K562 (cell line): ENCODE results near the gene RITA1. TPM values are rescaled to one million over a fixed set of nuclear protein-coding genes. Genes with fewer than 3 reads are reported as not detected.

Experiments
- ATAC-seq: fragments of 200-7000 bp; cut with Tn5 transposase; 3 replicates; pipeline ENCODE4 v1.9.1; 2020; ENCODE audit warnings: moderate library complexity
- BruUV-seq: library from RNA; stranded (reverse); fragments of 400-500 nt; replicated peaks from 2 replicates; lab custom pipeline; 2021; lab: Mats Ljungman, UMichigan
- CTCF ChIA-PET: fragments of 300-600 bp; formaldehyde crosslinking; extraction: SDS; loops from one replicate; lab custom pipeline; 2021; ENCODE audit warnings: low intra/inter-chr PET ratio; lab: Yijun Ruan, JAX
- POLR2A ChIA-PET: fragments of 300-600, 350-650 bp; sonication (Branson Sonifier 250); formaldehyde crosslinking; extraction: SDS; loops from one replicate; lab custom pipeline; 2021; ENCODE audit warnings: antibody characterized with exemption, inconsistent platforms; lab: Yijun Ruan, JAX
- DNase-seq, 4 experiments: peaks; one replicate each; pipeline versions ENCODE4 v3.0.0 to v3.0.0-alpha.2; 2011 to 2018; ENCODE audit warnings: low spot score in 3 of 4, mixed read lengths in 3 of 4; ENCODE audit errors: extremely low read depth in 1 of 4
- FAIRE-seq: peaks from 2 replicates; lab custom pipeline; 2011; peaks lifted over from hg19 to GRCh38; lab: Jason Lieb, UNC
- H2AFZ ChIP-seq: 2 replicates; pipeline ENCODE4 v1.6.0; 2011; ENCODE audit warnings: low read depth, low read length, control low read depth, inconsistent platforms
- H3K27ac ChIP-seq: fragments of 200-600 bp; 3 replicates; pipeline ENCODE4 v1.8.0; 2011; ENCODE audit warnings: low read depth, mild to moderate bottlenecking, control low read depth, inconsistent platforms, low read length, moderate library complexity, mixed read lengths; ENCODE audit errors: extremely low read depth
- H3K27me3 ChIP-seq, 2 experiments: fragments of 300-600 bp in 1 of 2; 2 replicates in 1 of 2; 3 replicates in 1 of 2; pipeline versions ENCODE4 v1.6.0 to v1.8.0; 2011; ENCODE audit warnings: inconsistent platforms in 2 of 2, low read length in 2 of 2, mild to moderate bottlenecking in 1 of 2, mixed read lengths in 1 of 2, moderate library complexity in 1 of 2; ENCODE audit not compliant: control insufficient read depth in 2 of 2, insufficient read depth in 2 of 2
- H3K36me3 ChIP-seq: fragments of 300-600 bp; 3 replicates; pipeline ENCODE4 v1.8.0; 2011; ENCODE audit warnings: mild to moderate bottlenecking, low read length, inconsistent platforms; ENCODE audit not compliant: control insufficient read depth, insufficient read depth
- H3K4me1 ChIP-seq, 2 experiments: fragments of 200-600 bp in 1 of 2; replicated peaks in 1 of 2; 2 replicates in 1 of 2; 3 replicates in 1 of 2; pipeline versions ENCODE4 v1.5.1 to v1.8.0; 2011; ENCODE audit warnings: inconsistent platforms in 2 of 2, low read length in 2 of 2, mild to moderate bottlenecking in 1 of 2, mixed read lengths in 1 of 2, moderate library complexity in 1 of 2; ENCODE audit not compliant: control insufficient read depth in 2 of 2, insufficient read depth in 2 of 2
- H3K4me2 ChIP-seq: 2 replicates; pipeline ENCODE4 v1.6.1; 2011; ENCODE audit warnings: low read length, control low read depth, inconsistent platforms, mixed read lengths; ENCODE audit not compliant: insufficient read depth
- H3K4me3 ChIP-seq: fragments of 200-600 bp; sonication (generic), shearing (Covaris generic); 2 replicates; pipeline ENCODE4 v1.5.1; 2016; ENCODE audit warnings: control low read depth, inconsistent platforms
- H3K79me2 ChIP-seq: fragments of 200-600 bp; 3 replicates; pipeline ENCODE4 v1.8.0; 2011; ENCODE audit warnings: low read length, inconsistent platforms; ENCODE audit not compliant: control insufficient read depth, insufficient read depth
- H3K9ac ChIP-seq, 2 experiments: 2 replicates each; pipeline versions ENCODE4 v1.6.0 to v1.6.1; 2011; ENCODE audit warnings: low read depth in 2 of 2, low read length in 2 of 2, control low read depth in 1 of 2, inconsistent platforms in 1 of 2, mild to moderate bottlenecking in 1 of 2, mixed read lengths in 1 of 2; ENCODE audit not compliant: insufficient read depth in 1 of 2
- H3K9me1 ChIP-seq: one replicate; pipeline ENCODE4 v1.6.0; 2011; ENCODE audit warnings: inconsistent platforms, mild to moderate bottlenecking, low read length, moderate library complexity; ENCODE audit not compliant: control insufficient read depth, insufficient read depth
- H3K9me3 ChIP-seq: replicated peaks from 2 replicates; pipeline ENCODE4 v1.5.1; 2011; ENCODE audit warnings: low read depth, low read length, inconsistent platforms; ENCODE audit not compliant: control insufficient read depth, insufficient read depth
- H4K20me1 ChIP-seq: replicated peaks from 2 replicates; pipeline ENCODE4 v1.6.1; 2011; ENCODE audit warnings: low read length, inconsistent platforms, mixed read lengths; ENCODE audit not compliant: control insufficient read depth, insufficient read depth
- ARHGAP35 ChIP-seq: fragments of 450-650 bp; IDR thresholded peaks from 2 replicates; pipeline ENCODE4 v1.6.1; 2018; ENCODE audit not compliant: partially characterized antibody
- ATF3 ChIP-seq, 2 experiments: fragments of 450-650 bp in 1 of 2; sonication (generic) in 1 of 2; formaldehyde crosslinking in 1 of 2; IDR thresholded peaks in 1 of 2; conservative IDR thresholded peaks in 1 of 2; 2 replicates each; pipeline versions ENCODE4 v1.6.1 to v1.8.1; 2016 to 2023; ENCODE audit warnings: mild to moderate bottlenecking in 2 of 2, moderate library complexity in 2 of 2, inconsistent platforms in 1 of 2, missing genetic modification reagents in 1 of 2
- FOSL1 ChIP-seq: fragments of 200-800 bp; sonication (Bioruptor generic); conservative IDR thresholded peaks from 2 replicates; pipeline ENCODE4 v1.6.1; 2016; ENCODE audit warnings: missing genetic modification characterization, missing compliant biosample characterization
- KAT2B ChIP-seq: IDR thresholded peaks from one replicate; pipeline ENCODE4 v1.6.1; 2012; ENCODE audit warnings: low read depth, mild to moderate bottlenecking, control low read depth, inconsistent platforms, low read length, moderate library complexity
- MCM5 ChIP-seq: fragments of 450-650 bp; IDR thresholded peaks from 2 replicates; pipeline ENCODE4 v1.6.1; 2016; ENCODE audit warnings: low read depth
- PHB2 ChIP-seq: fragments of 450-650 bp; IDR thresholded peaks from 2 replicates; pipeline ENCODE4 v1.6.1; 2017; ENCODE audit warnings: low read depth
- POLR3A ChIP-seq: IDR thresholded peaks from 2 replicates; pipeline ENCODE4 v1.6.1; 2011; ENCODE audit warnings: borderline replicate concordance, mild to moderate bottlenecking, moderate library complexity; ENCODE audit not compliant: insufficient read length, insufficient read depth; ENCODE audit errors: extremely low read depth
- TCFL5 ChIP-seq: fragments of 250-450 bp; sonication (Bioruptor Pico); conservative IDR thresholded peaks from 2 replicates; pipeline ENCODE4 v1.6.1; 2021; ENCODE audit warnings: mild to moderate bottlenecking, moderate library complexity, matching md5 sums
- TEAD4 ChIP-seq, 2 experiments: sonication (generic) in 1 of 2; formaldehyde crosslinking in 1 of 2; IDR thresholded peaks; 2 replicates each; pipeline versions ENCODE4 v1.6.1 to v1.8.0; 2012 to 2022; ENCODE audit warnings: borderline replicate concordance in 1 of 2, inconsistent platforms in 1 of 2, low read length in 1 of 2, mild to moderate bottlenecking in 1 of 2, missing genetic modification reagents in 1 of 2
- ZZZ3 ChIP-seq: fragments of 450-650 bp; IDR thresholded peaks from 2 replicates; pipeline ENCODE4 v1.6.1; 2016; ENCODE audit warnings: antibody characterized with exemption, mild to moderate bottlenecking, moderate library complexity
- WGBS: fragments of 100-300 bp; shearing (Covaris generic); methylation state at CpG from one replicate; pipeline ENCODE4 v1.1.6; 2016; ENCODE audit warnings: low coverage, mixed read lengths; ENCODE audit not compliant: insufficient coverage; ENCODE audit errors: missing lambda C conversion rate; 5-methylcytosine and 5-hydroxymethylcytosine counted together
- in situ Hi-C: fragments of 300-500 bp; cut with MboI; formaldehyde crosslinking; loops from 4 replicates; pipeline ENCODE4 v1.15.0; 2018; ENCODE audit warnings: inconsistent platforms, mixed read lengths
- intact Hi-C: fragments of 100-400 bp; cut with micrococcal nuclease; formaldehyde crosslinking; loops from 2 replicates; pipeline ENCODE4 v1.14.2; 2022
- polyA plus RNA-seq, 8 experiments: library from polyadenylated mRNA; depleted of rRNA in 4 of 8; stranded (reverse) in 5 of 8; unstranded in 3 of 8; fragments of >200 nt; fragmentation: Nextera tagmentation in 2 of 8; fragmentation: Illumina TruSeq in 1 of 8; extraction: Ambion mirVana in 2 of 8; extraction: Trizol in 1 of 8; gene quantifications; 2 replicates each; pipeline versions ENCODE4 v1.2.1 to v1.2.3, GENCODE V29; 2011 to 2014; ENCODE audit warnings: inconsistent platforms in 1 of 8, missing spikeins in 1 of 8
- total RNA-seq, 7 experiments: library from RNA; depleted of rRNA in 6 of 7; stranded (reverse); fragments of >200 nt in 6 of 7; fragmentation: Illumina TruSeq in 2 of 7; extraction: Trizol in 2 of 7; gene quantifications; 2 replicates each; pipeline versions ENCODE4 v1.2.1 to v1.2.3, GENCODE V29; 2011 to 2021; ENCODE audit warnings: low replicate concordance in 1 of 7

Gene RITA1
- total and polyA plus RNA-seq, 9 of the 15 experiments (the other 6 are each of a cell fraction or from before 2014, with no cell fraction given): 2.8 to 40.4 (median 18.0) TPM

- TF ChIP-seq TEAD4 (IDR thresholded peaks at IDR 0.05; ENCODE audit: low read length) (peak; percentile 64; the same call in 1 of the 2 replicates), TEAD4 (CRISPR knock-in tag; IDR thresholded peaks at IDR 0.05; ENCODE audit: borderline replicate concordance) (no peak), PHB2 (0 out of 2 replicates have a peak, but pooled peaks have one; percentile 42), MCM5 (no peak), FOSL1 (tag) (0 out of 2 replicates have a peak, but pooled peaks have one; percentile 54)
Observed at GRCh38 chr12:113238309-113238708, 52.8 kb downstream of the RITA1 start (continued).

- FAIRE-seq (no peak), ATAC-seq (no peak), DNase-seq (no peak)
- no peaks in the 10 kb centered on the region for H3K9me3 ChIP-seq
- intact Hi-C loops (loop anchor here (5.0 kb wide), 1 partner anchor 42 kb away; no protein-coding TSS in a partner anchor), in situ Hi-C loops (no loop called here)
- POLR2A ChIA-PET: interaction anchor here (0.7 to 3.4 kb wide), 3 partner anchors 9 to 306 kb away, joined by 3 to 25 read pairs (median 10); no protein-coding TSS in a partner anchor
- peaks cover 29% of the 10 kb centered on the region for H3K36me3 ChIP-seq
- no TSS peak for BruUV-seq
- no peak for TF ChIP-seq ARHGAP35
- peak; percentile 34; the same call in 1 of the 2 replicates for TF ChIP-seq FOSL1 (tag)
- TF ChIP-seq POLR3A: no peak
- no peak for TF ChIP-seq ZZZ3
- TF ChIP-seq KAT2B: no peak
- TF ChIP-seq TCFL5 (CRISPR knock-in tag): no peak
- 0 out of 2 replicates have a peak, but pooled peaks have one; percentile 20 for TF ChIP-seq ATF3 (IDR thresholded peaks at IDR 0.05)
- TF ChIP-seq ATF3 (CRISPR knock-in tag; conservative IDR thresholded peaks at IDR 0.05): no peak
- H3K79me2 ChIP-seq: no peaks in the 10 kb centered on the region
- H3K4me2 ChIP-seq: no peak overlapping the region
- no peaks in the 10 kb centered on the region for H3K9me1 ChIP-seq
- no peak overlapping the region for H2AFZ ChIP-seq
- H3K9ac ChIP-seq: no peak overlapping the region
- no peak overlapping the region for H3K4me3 ChIP-seq
- H3K27ac ChIP-seq: no peak overlapping the region
- peaks cover 29 to 31% of the 10 kb centered on the region in 2 experiments for H3K4me1 ChIP-seq
- CTCF ChIA-PET: no interaction called here
- H3K27me3 ChIP-seq: no peaks in the 10 kb centered on the region
- no peaks in the 10 kb centered on the region for H4K20me1 ChIP-seq
- WGBS: 72% methylated on average over 3 of the region's 3 CpGs
Observed at GRCh38 chr12:113239288-113239771, 53.8 kb downstream of the RITA1 start.
